A673 (cell line): ENCODE results near the gene TIMM13.

Experiments
- EZH2 ChIP-seq: fragments of 200-600 bp; sonication (generic); IDR thresholded peaks from 2 replicates; pipeline ENCODE4 v1.6.1; 2017; ENCODE audit warnings: borderline replicate concordance, low read depth, mild to moderate bottlenecking, mixed read lengths, antibody characterized with exemption, low read length; ENCODE audit not compliant: poor library complexity, severe bottlenecking
- TF ChIP-seq, protein P1 (sequence below): fragments of 300-800, 200-600 bp; sonication (generic); conservative IDR thresholded peaks from 2 replicates; pipeline ENCODE4 v1.5.1; 2017; ENCODE audit warnings: low read depth, mild to moderate bottlenecking, antibody characterized with exemption, low read length, moderate library complexity, mixed read lengths

DNA sequence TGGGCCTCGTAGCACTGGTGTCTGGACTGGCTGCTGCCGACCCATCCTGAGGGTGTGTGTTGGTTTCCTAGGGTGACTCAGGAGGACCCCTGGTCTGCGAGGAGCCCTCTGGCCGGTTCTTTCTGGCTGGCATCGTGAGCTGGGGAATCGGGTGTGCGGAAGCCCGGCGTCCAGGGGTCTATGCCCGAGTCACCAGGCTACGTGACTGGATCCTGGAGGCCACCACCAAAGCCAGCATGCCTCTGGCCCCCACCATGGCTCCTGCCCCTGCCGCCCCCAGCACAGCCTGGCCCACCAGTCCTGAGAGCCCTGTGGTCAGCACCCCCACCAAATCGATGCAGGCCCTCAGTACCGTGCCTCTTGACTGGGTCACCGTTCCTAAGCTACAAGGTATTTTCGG is 13.8 kb downstream of the TIMM13 start:
- TF ChIP-seq, protein P1, sequence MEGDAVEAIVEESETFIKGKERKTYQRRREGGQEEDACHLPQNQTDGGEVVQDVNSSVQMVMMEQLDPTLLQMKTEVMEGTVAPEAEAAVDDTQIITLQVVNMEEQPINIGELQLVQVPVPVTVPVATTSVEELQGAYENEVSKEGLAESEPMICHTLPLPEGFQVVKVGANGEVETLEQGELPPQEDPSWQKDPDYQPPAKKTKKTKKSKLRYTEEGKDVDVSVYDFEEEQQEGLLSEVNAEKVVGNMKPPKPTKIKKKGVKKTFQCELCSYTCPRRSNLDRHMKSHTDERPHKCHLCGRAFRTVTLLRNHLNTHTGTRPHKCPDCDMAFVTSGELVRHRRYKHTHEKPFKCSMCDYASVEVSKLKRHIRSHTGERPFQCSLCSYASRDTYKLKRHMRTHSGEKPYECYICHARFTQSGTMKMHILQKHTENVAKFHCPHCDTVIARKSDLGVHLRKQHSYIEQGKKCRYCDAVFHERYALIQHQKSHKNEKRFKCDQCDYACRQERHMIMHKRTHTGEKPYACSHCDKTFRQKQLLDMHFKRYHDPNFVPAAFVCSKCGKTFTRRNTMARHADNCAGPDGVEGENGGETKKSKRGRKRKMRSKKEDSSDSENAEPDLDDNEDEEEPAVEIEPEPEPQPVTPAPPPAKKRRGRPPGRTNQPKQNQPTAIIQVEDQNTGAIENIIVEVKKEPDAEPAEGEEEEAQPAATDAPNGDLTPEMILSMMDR: no peak
- no peak for TF ChIP-seq EZH2
